Cardiac fibroblast (primary cell): ENCODE measurements around the gene UQCRQ.
A peak's percentile ranks its signal among the peaks of the same experiment; 100 is the strongest.
"Not testable (repeated sequence)": the region's sequence is repeated elsewhere in the genome, so short reads cannot be mapped to it uniquely, and the experiment has no call there.

Experiments
- DNase-seq, 2 donors: peaks; one replicate each; pipeline versions ENCODE4 v3.0.0 to v3.0.0-alpha.2; 2010; ENCODE audit warnings: low read depth in 2 of 2
- H3K4me3 ChIP-seq, 2 donors: replicated peaks in 1 of 2; 1 replicate in 1 of 2; 2 replicates in 1 of 2; pipeline ENCODE4 v1.5.1; 2011; ENCODE audit warnings: low read depth in 2 of 2, low read length in 2 of 2, mild to moderate bottlenecking in 2 of 2, moderate library complexity in 1 of 2
- CTCF ChIP-seq: IDR thresholded peaks from one replicate; pipeline ENCODE4 v1.5.1; 2011; ENCODE audit warnings: low read depth, mild to moderate bottlenecking, low read length, inconsistent platforms

UQCRQ gene

GRCh38 chr5:132854301-132854700 is 12.1 kb upstream of the UQCRQ start:
- peak in 1 of 2 donors; percentile 50 for DNase-seq
- H3K4me3 ChIP-seq: no peak overlapping the region
- no peak for TF ChIP-seq CTCF

DNA sequence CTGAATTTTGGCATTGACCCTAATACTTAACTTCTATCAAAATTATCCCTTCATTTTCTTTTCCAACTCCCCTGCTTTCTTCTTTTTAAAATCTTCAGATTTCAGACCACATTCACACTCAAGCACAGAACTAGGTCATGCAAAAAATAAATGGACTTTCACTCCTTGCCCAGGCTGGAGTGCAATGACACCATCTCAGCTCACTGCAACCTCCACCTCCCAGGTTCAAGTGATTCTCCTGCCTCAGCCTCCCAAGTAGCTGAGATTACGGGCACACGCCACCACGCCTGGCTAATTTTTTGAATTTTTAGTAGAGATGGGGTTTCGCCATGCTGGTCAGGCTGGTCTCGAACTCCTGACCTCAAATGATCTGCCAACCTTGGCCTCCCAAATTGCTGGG is 11.4 kb upstream of the UQCRQ start:
- not testable (repeated sequence) for H3K4me3 ChIP-seq, DNase-seq

GRCh38 chr5:132856011-132856410 is 10.4 kb upstream of the UQCRQ start:
- H3K4me3 ChIP-seq: no peak overlapping the region
- no peak for TF ChIP-seq CTCF
- no peak for DNase-seq

DNA sequence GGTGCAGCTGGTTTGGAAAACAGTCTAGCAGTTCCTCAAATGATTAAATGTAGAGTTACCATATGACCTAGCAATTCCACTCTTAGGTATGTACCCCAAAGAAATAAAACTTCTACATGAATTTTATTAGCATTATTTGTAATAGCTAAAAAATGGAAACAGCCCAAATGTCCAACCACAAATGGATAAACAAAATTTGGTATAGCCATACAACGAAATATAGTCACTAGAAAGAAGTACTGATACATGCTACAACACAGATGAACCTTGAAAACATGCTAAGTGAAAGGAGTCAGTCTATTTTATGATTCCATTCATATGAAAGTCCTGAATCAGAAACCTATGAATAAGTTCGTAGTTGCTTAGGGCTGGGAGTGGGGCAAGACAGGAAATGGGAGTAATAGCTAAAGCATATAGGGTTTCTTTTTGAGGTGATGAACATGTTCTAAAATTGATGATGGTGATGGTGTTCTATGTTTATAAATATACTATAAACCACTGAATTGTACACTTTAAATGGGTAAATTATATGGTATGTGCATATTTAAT is 6.5 kb upstream of the UQCRQ start:
- no peak overlapping the region for H3K4me3 ChIP-seq
- no peak for DNase-seq
- no peak for TF ChIP-seq CTCF

- DNase-seq: no peak
- TF ChIP-seq CTCF: no peak
- H3K4me3 ChIP-seq: no peak overlapping the region
These were observed 5.7 kb upstream of the UQCRQ start for GRCh38 chr5:132860742-132861141.

GRCh38 chr5:132865668-132866341 is 637 bp upstream of the UQCRQ start:
- no peak for TF ChIP-seq CTCF
- DNase-seq: no peak
- H3K4me3 ChIP-seq: peak overlapping the region; percentile 89 to 90

DNA sequence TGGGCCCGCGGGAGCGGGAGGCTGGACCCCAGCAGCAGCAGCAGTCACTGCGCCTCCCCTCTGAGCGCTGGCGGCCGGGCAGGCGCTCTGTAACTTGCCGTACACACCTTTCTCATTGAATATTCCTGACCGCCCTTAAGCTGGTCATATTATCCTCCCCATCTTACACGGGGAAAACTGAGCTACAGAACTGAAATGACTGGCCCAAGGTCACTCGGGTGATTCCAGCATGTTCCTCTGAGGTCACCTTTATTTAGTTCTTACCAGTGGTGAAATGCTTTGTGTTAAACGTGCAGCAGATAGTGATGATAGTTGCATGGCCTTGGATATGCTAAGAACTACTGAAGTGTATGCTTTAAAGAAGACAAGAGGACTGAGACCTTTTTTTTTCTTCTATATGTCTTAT is 607 bp downstream of the UQCRQ start:
- H3K4me3 ChIP-seq: peak overlapping the region; percentile 89 to 90
- no peak for TF ChIP-seq CTCF
- DNase-seq: no peak
